ENCODE measurements around the gene RASAL2.

DNA sequence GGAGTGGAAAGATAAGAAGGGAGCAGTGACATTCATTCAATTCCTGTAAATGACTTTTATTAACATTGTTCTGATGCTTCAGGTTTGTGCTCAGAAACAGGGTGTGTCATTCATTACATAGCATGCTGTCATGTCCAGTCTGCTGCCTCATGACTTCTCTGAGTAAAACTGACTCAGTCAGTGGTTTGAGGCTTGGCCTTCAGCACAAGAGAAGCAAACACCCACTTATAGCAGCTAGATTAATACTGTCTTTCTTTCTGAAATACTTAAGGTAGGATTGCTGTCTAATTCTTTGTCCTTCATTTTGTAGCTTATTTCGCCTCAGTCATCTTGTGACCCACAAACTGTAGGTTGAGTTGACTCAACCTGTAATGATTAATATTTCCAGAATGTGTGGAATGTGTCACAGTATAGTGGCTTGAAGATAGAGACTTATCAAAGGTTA lies 32.9 kb downstream of the RASAL2 start:
- TF ChIP-seq, protein P1, sequence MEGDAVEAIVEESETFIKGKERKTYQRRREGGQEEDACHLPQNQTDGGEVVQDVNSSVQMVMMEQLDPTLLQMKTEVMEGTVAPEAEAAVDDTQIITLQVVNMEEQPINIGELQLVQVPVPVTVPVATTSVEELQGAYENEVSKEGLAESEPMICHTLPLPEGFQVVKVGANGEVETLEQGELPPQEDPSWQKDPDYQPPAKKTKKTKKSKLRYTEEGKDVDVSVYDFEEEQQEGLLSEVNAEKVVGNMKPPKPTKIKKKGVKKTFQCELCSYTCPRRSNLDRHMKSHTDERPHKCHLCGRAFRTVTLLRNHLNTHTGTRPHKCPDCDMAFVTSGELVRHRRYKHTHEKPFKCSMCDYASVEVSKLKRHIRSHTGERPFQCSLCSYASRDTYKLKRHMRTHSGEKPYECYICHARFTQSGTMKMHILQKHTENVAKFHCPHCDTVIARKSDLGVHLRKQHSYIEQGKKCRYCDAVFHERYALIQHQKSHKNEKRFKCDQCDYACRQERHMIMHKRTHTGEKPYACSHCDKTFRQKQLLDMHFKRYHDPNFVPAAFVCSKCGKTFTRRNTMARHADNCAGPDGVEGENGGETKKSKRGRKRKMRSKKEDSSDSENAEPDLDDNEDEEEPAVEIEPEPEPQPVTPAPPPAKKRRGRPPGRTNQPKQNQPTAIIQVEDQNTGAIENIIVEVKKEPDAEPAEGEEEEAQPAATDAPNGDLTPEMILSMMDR (IDR thresholded peaks at IDR 0.05; ENCODE audit: low read depth, low read length), result no peak
- TF ChIP-seq EZH2phosphoT487 (IDR thresholded peaks at IDR 0.05; ENCODE audit: low read depth), result no peak
